SK-N-SH treated with all-trans-retinoic acid at 6 μM for 48 hours (cell line): ENCODE measurements around the gene CALR3.
"Not testable (repeated sequence)": the region's sequence is repeated elsewhere in the genome, so short reads cannot be mapped to it uniquely, and the experiment has no call there.

Experiments
- ATAC-seq: fragments of 200-7000 bp; cut with Tn5 transposase; 3 replicates; pipeline ENCODE4 v1.9.1; 2020; ENCODE audit warnings: mild to moderate bottlenecking, moderate library complexity
- ARNTL ChIP-seq: fragments of 450-650 bp; formaldehyde crosslinking; IDR thresholded peaks from 2 replicates; pipeline ENCODE4 v1.5.0; 2020; ENCODE audit warnings: low read depth, mild to moderate bottlenecking, moderate library complexity, borderline replicate concordance
- BACH2 ChIP-seq: fragments of 250-450 bp; sonication (Bioruptor Pico); IDR thresholded peaks from 2 replicates; pipeline ENCODE4 v1.9.0; 2021; ENCODE audit warnings: mild to moderate bottlenecking, borderline replicate concordance
- CSDC2 ChIP-seq: fragments of 250-450 bp; sonication (Bioruptor Pico); IDR thresholded peaks from 2 replicates; pipeline ENCODE4 v1.5.0; 2020; ENCODE audit warnings: mild to moderate bottlenecking, moderate library complexity
- ESRRG ChIP-seq: fragments of 250-450 bp; sonication (Bioruptor Pico); IDR thresholded peaks from 2 replicates; pipeline ENCODE4 v1.6.1; 2021; ENCODE audit warnings: mild to moderate bottlenecking
- GLIS3 ChIP-seq: fragments of 250-450 bp; sonication (Bioruptor Pico); IDR thresholded peaks from 2 replicates; pipeline ENCODE4 v1.5.0; 2020; ENCODE audit warnings: mild to moderate bottlenecking, moderate library complexity
- ISL1 ChIP-seq: fragments of 250-450 bp; sonication (Bioruptor Pico); IDR thresholded peaks from 2 replicates; pipeline ENCODE4 v2.1.2; 2022; ENCODE audit warnings: mild to moderate bottlenecking, moderate library complexity
- OSR1 ChIP-seq: fragments of 250-450 bp; sonication (Bioruptor Pico); IDR thresholded peaks from 2 replicates; pipeline ENCODE4 v1.8.0; 2022; ENCODE audit warnings: moderate library complexity, mild to moderate bottlenecking, inconsistent platforms
- PATZ1 ChIP-seq: fragments of 250-450 bp; sonication (Bioruptor Pico); IDR thresholded peaks from 2 replicates; pipeline ENCODE4 v1.8.0; 2020; ENCODE audit warnings: mild to moderate bottlenecking, moderate library complexity, borderline replicate concordance
- POU6F1 ChIP-seq: fragments of 250-450 bp; sonication (Bioruptor Pico); IDR thresholded peaks from 2 replicates; pipeline ENCODE4 v1.8.0; 2021; ENCODE audit warnings: low read depth, mild to moderate bottlenecking, moderate library complexity, borderline replicate concordance
- PPARA ChIP-seq: fragments of 250-450 bp; sonication (Bioruptor Pico); IDR thresholded peaks from 2 replicates; pipeline ENCODE4 v1.5.0; 2020; ENCODE audit warnings: mild to moderate bottlenecking, borderline replicate concordance
- RARB ChIP-seq: fragments of 250-450 bp; sonication (Bioruptor Pico); IDR thresholded peaks from 2 replicates; pipeline ENCODE4 v1.8.0; 2021; ENCODE audit warnings: mild to moderate bottlenecking, moderate library complexity
- TCF4 ChIP-seq: fragments of 250-450 bp; sonication (Bioruptor Pico); IDR thresholded peaks from 2 replicates; pipeline ENCODE4 v1.8.0; 2021; ENCODE audit warnings: mild to moderate bottlenecking, moderate library complexity, borderline replicate concordance
- TOX ChIP-seq: fragments of 250-450 bp; sonication (Bioruptor Pico); IDR thresholded peaks from 2 replicates; pipeline ENCODE4 v1.8.0; 2021; ENCODE audit warnings: mild to moderate bottlenecking, moderate library complexity, borderline replicate concordance
- TSHZ2 ChIP-seq: fragments of 250-450 bp; sonication (Bioruptor Pico); IDR thresholded peaks from 2 replicates; pipeline ENCODE4 v1.5.0; 2020; ENCODE audit warnings: mild to moderate bottlenecking, moderate library complexity
- ZC3H10 ChIP-seq: fragments of 250-450 bp; sonication (Bioruptor Pico); IDR thresholded peaks from 2 replicates; pipeline ENCODE4 v1.5.1; 2021; ENCODE audit warnings: mild to moderate bottlenecking, moderate library complexity
- ZFP3 ChIP-seq: fragments of 250-450 bp; sonication (Bioruptor Pico); IDR thresholded peaks from 2 replicates; pipeline ENCODE4 v1.5.0; 2020; ENCODE audit warnings: mild to moderate bottlenecking, moderate library complexity
- ZNF565 ChIP-seq: fragments of 450-650 bp; formaldehyde crosslinking; conservative IDR thresholded peaks from 2 replicates; pipeline ENCODE4 v1.5.0; 2020; ENCODE audit warnings: low read depth, mild to moderate bottlenecking, moderate library complexity
- ZNF70 ChIP-seq: fragments of 450-650 bp; formaldehyde crosslinking; IDR thresholded peaks from 2 replicates; pipeline ENCODE4 v1.5.0; 2020; ENCODE audit warnings: mild to moderate bottlenecking, moderate library complexity
- ZNF8 ChIP-seq: fragments of 450-650 bp; formaldehyde crosslinking; IDR thresholded peaks from 2 replicates; pipeline ENCODE4 v1.5.0; 2020; ENCODE audit warnings: mild to moderate bottlenecking, moderate library complexity
- TF ChIP-seq, protein P1 (sequence below): fragments of 250-450 bp; sonication (Bioruptor Pico); IDR thresholded peaks from 2 replicates; pipeline ENCODE4 v1.5.1; 2021; ENCODE audit warnings: mild to moderate bottlenecking, moderate library complexity
- TF ChIP-seq, protein P2 (sequence below): fragments of 250-450 bp; sonication (Bioruptor Pico); IDR thresholded peaks from 2 replicates; pipeline ENCODE4 v1.5.1; 2020; ENCODE audit warnings: low read depth, mild to moderate bottlenecking, moderate library complexity

CALR3 gene, protein sequence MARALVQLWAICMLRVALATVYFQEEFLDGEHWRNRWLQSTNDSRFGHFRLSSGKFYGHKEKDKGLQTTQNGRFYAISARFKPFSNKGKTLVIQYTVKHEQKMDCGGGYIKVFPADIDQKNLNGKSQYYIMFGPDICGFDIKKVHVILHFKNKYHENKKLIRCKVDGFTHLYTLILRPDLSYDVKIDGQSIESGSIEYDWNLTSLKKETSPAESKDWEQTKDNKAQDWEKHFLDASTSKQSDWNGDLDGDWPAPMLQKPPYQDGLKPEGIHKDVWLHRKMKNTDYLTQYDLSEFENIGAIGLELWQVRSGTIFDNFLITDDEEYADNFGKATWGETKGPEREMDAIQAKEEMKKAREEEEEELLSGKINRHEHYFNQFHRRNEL

GRCh38 chr19:16495982-16496612 lies at the start of gene CALR3, which contains the start of gene C19orf44:
Gene CALR3, minus strand, starts transcription at chr19:16496167. Its CDS starts 38 bp downstream, at chr19:16496129.
Gene C19orf44, plus strand, starts transcription at chr19:16496394. Its CDS starts 4,399 bp downstream, at chr19:16500793.
- no peak for TF ChIP-seq ZNF565 (CRISPR knock-in tag)
- no peak for TF ChIP-seq PPARA (CRISPR knock-in tag)
- TF ChIP-seq ISL1 (CRISPR knock-in tag) = no peak
- no peak for TF ChIP-seq TCF4 (CRISPR knock-in tag)
- TF ChIP-seq, protein P1, sequence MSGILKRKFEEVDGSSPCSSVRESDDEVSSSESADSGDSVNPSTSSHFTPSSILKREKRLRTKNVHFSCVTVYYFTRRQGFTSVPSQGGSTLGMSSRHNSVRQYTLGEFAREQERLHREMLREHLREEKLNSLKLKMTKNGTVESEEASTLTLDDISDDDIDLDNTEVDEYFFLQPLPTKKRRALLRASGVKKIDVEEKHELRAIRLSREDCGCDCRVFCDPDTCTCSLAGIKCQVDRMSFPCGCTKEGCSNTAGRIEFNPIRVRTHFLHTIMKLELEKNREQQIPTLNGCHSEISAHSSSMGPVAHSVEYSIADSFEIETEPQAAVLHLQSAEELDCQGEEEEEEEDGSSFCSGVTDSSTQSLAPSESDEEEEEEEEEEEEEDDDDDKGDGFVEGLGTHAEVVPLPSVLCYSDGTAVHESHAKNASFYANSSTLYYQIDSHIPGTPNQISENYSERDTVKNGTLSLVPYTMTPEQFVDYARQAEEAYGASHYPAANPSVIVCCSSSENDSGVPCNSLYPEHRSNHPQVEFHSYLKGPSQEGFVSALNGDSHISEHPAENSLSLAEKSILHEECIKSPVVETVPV (CRISPR knock-in tag) = no peak
- TF ChIP-seq TOX (CRISPR knock-in tag) = no peak
- peak; percentile 85; the same call in 1 of the 2 replicates for TF ChIP-seq CSDC2 (CRISPR knock-in tag)
- TF ChIP-seq BACH2 = no peak
- 0 out of 2 replicates have a peak, but pooled peaks have one; percentile 61 for TF ChIP-seq ZFP3 (CRISPR knock-in tag)
- TF ChIP-seq PATZ1 (CRISPR knock-in tag) = no peak
- TF ChIP-seq ZNF70 = no peak
- no peak for TF ChIP-seq GLIS3 (CRISPR knock-in tag)
- TF ChIP-seq, protein P2, sequence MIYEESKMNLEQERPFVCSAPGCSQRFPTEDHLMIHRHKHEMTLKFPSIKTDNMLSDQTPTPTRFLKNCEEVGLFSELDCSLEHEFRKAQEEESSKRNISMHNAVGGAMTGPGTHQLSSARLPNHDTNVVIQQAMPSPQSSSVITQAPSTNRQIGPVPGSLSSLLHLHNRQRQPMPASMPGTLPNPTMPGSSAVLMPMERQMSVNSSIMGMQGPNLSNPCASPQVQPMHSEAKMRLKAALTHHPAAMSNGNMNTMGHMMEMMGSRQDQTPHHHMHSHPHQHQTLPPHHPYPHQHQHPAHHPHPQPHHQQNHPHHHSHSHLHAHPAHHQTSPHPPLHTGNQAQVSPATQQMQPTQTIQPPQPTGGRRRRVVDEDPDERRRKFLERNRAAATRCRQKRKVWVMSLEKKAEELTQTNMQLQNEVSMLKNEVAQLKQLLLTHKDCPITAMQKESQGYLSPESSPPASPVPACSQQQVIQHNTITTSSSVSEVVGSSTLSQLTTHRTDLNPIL (CRISPR knock-in tag) = no peak
- no peak for TF ChIP-seq RARB (CRISPR knock-in tag)
- TF ChIP-seq ESRRG (CRISPR knock-in tag) = no peak
- TF ChIP-seq ZNF8 (CRISPR knock-in tag) = no peak
- peak; percentile 88 for TF ChIP-seq TSHZ2
- no peak for TF ChIP-seq ARNTL (CRISPR knock-in tag)
- no peak for TF ChIP-seq ZC3H10
- TF ChIP-seq POU6F1 (CRISPR knock-in tag) = no peak
- no peak for TF ChIP-seq OSR1 (CRISPR knock-in tag)
- TF ChIP-seq, all 23 proteins: peak for 3
- peak; percentile 99 for ATAC-seq

- no peak for ATAC-seq
- TF ChIP-seq ESRRG (CRISPR knock-in tag) (no peak), ZNF70 (no peak), OSR1 (CRISPR knock-in tag) (no peak), TSHZ2 (no peak), ZFP3 (CRISPR knock-in tag) (no peak)
- TF ChIP-seq, protein P2 (CRISPR knock-in tag) = no peak
- TF ChIP-seq, all 23 proteins: peak for 0
Measured at GRCh38 chr19:16544473-16545231, 48.7 kb upstream of the CALR3 start.

DNA sequence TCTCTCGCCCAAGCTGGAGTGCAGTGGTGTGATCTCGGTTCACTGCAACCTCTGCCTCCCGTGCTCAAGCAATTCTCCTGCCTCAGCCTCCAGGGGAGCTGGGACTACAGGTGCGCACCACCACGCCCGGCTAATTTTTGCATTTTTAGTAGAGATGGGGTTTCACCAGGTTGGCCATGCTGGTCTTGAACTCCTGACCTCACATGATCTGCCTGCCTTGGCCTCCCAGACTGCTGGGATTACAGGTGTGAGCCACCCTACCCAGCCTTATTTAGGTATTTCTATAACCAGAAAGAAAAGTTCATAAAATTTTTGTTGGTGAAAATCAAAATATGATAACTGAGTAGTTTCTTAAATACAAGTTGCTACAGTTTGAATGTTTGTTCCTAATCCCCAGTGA lies 47.8 kb upstream of the CALR3 start:
- not testable (repeated sequence) for ATAC-seq
